ENCODE measurements around the gene MAEA. TPM values are rescaled to one million over a fixed set of nuclear protein-coding genes. Genes with fewer than 3 reads are reported as not detected.

Gene MAEA
- total and polyA plus RNA-seq, 9 of the 15 experiments (the other 6 are each of a cell fraction or from before 2014, with no cell fraction given): 2.1 to 86.5 (median 45.0) TPM

GRCh38 chr4:1246901-1247863, 42.5 kb upstream of the MAEA start (continued):
- TF ChIP-seq ELF4 (CRISPR knock-in tag; IDR thresholded peaks at IDR 0.05) (no peak), GTF2E2 (tag; IDR thresholded peaks at IDR 0.05) (0 out of 2 replicates have a peak, but pooled peaks have one; percentile 0), ATF1 (CRISPR knock-in tag; IDR thresholded peaks at IDR 0.05) (no peak), ATF1 (tag; IDR thresholded peaks at IDR 0.05) (no peak), ZBTB1 (CRISPR knock-in tag; IDR thresholded peaks at IDR 0.05; ENCODE audit: borderline replicate concordance, low read depth) (0 out of 2 replicates have a peak, but pooled peaks have one; percentile 23), MYC (IDR thresholded peaks at IDR 0.05; ENCODE audit: low read depth, low read length) (no peak), MYC (CRISPR knock-in tag; IDR thresholded peaks at IDR 0.05; ENCODE audit: borderline replicate concordance, low read depth) (peak; percentile 57; the same call in 1 of the 2 replicates), NFE2L1 (tag; IDR thresholded peaks at IDR 0.05; ENCODE audit: borderline replicate concordance, low read depth) (no peak), MAX (CRISPR knock-in tag; IDR thresholded peaks at IDR 0.05) (peak; percentile 4; the same call in 1 of the 2 replicates), JUND (IDR thresholded peaks at IDR 0.05; ENCODE audit: borderline replicate concordance, low read depth, low read length) (no peak), JUND (tag; IDR thresholded peaks at IDR 0.05; ENCODE audit: borderline replicate concordance, low read depth, low read length) (no peak), PPARD (CRISPR knock-in tag; IDR thresholded peaks at IDR 0.05) (no peak)
- TF ChIP-seq, protein P1, sequence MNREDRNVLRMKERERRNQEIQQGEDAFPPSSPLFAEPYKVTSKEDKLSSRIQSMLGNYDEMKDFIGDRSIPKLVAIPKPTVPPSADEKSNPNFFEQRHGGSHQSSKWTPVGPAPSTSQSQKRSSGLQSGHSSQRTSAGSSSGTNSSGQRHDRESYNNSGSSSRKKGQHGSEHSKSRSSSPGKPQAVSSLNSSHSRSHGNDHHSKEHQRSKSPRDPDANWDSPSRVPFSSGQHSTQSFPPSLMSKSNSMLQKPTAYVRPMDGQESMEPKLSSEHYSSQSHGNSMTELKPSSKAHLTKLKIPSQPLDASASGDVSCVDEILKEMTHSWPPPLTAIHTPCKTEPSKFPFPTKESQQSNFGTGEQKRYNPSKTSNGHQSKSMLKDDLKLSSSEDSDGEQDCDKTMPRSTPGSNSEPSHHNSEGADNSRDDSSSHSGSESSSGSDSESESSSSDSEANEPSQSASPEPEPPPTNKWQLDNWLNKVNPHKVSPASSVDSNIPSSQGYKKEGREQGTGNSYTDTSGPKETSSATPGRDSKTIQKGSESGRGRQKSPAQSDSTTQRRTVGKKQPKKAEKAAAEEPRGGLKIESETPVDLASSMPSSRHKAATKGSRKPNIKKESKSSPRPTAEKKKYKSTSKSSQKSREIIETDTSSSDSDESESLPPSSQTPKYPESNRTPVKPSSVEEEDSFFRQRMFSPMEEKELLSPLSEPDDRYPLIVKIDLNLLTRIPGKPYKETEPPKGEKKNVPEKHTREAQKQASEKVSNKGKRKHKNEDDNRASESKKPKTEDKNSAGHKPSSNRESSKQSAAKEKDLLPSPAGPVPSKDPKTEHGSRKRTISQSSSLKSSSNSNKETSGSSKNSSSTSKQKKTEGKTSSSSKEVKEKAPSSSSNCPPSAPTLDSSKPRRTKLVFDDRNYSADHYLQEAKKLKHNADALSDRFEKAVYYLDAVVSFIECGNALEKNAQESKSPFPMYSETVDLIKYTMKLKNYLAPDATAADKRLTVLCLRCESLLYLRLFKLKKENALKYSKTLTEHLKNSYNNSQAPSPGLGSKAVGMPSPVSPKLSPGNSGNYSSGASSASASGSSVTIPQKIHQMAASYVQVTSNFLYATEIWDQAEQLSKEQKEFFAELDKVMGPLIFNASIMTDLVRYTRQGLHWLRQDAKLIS (CRISPR knock-in tag; IDR thresholded peaks at IDR 0.05): 0 out of 2 replicates have a peak, but pooled peaks have one; percentile 74
